Inflammatory macrophage treated with lipopolysaccharide for 4 hours (primary cell): ENCODE measurements around the gene SERP2.

Source experiments
- DNase-seq: peaks from one replicate; pipeline ENCODE4 v3.0.0-alpha.2; 2020

Gene SERP2

GRCh38 chr13:44362394-44363040 lies 11.1 kb upstream of the SERP2 start:
- peak; percentile 48 for DNase-seq

GRCh38 chr13:44363631-44364344 lies 9.8 kb upstream of the SERP2 start:
- no peak for DNase-seq

GRCh38 chr13:44364345-44365000 lies 9.2 kb upstream of the SERP2 start:
- DNase-seq: no peak

GRCh38 chr13:44365008-44365407 lies 8.6 kb upstream of the SERP2 start:
- no peak for DNase-seq

- DNase-seq: no peak
Measured at GRCh38 chr13:44365899-44366298, 7.7 kb upstream of the SERP2 start.

- DNase-seq: no peak
Measured at GRCh38 chr13:44368062-44368591, 5.5 kb upstream of the SERP2 start.

- DNase-seq: no peak
Measured at GRCh38 chr13:44368599-44369368, 4.8 kb upstream of the SERP2 start.

- DNase-seq: no peak
Measured at GRCh38 chr13:44371421-44371820, 2.2 kb upstream of the SERP2 start.

- DNase-seq: no peak
Measured at GRCh38 chr13:44373247-44373600, 400 bp upstream of the SERP2 start.

- no peak for DNase-seq
Measured at GRCh38 chr13:44374348-44374712, 706 bp downstream of the SERP2 start.

- no peak for DNase-seq
Measured at GRCh38 chr13:44378277-44378676, 4.7 kb downstream of the SERP2 start.

GRCh38 chr13:44379885-44380284 lies 6.3 kb downstream of the SERP2 start:
- DNase-seq: no peak

GRCh38 chr13:44380404-44381165 lies 7.0 kb downstream of the SERP2 start:
- no peak for DNase-seq

- DNase-seq: no peak
Measured at GRCh38 chr13:44382635-44383145, 9.1 kb downstream of the SERP2 start.

- no peak for DNase-seq
Measured at GRCh38 chr13:44383945-44384344, 10.3 kb downstream of the SERP2 start.

GRCh38 chr13:44384778-44385177 lies 11.2 kb downstream of the SERP2 start:
- DNase-seq: no peak

GRCh38 chr13:44385401-44385800 lies 11.8 kb downstream of the SERP2 start:
- no peak for DNase-seq

- DNase-seq: no peak
Measured at GRCh38 chr13:44385847-44386246, 12.2 kb downstream of the SERP2 start.

- no peak for DNase-seq
Measured at GRCh38 chr13:44386913-44387556, 13.4 kb downstream of the SERP2 start.

GRCh38 chr13:44388427-44389059 lies 14.9 kb downstream of the SERP2 start:
- DNase-seq: no peak

- DNase-seq: peak; percentile 8
Measured at GRCh38 chr13:44389060-44389666, 15.5 kb downstream of the SERP2 start.
